ENCODE data around the gene LRWD1.
"Not testable (repeated sequence)": the region's sequence is repeated elsewhere in the genome, so short reads cannot be mapped to it uniquely, and the experiment has no call there.

LRWD1 gene

DNA sequence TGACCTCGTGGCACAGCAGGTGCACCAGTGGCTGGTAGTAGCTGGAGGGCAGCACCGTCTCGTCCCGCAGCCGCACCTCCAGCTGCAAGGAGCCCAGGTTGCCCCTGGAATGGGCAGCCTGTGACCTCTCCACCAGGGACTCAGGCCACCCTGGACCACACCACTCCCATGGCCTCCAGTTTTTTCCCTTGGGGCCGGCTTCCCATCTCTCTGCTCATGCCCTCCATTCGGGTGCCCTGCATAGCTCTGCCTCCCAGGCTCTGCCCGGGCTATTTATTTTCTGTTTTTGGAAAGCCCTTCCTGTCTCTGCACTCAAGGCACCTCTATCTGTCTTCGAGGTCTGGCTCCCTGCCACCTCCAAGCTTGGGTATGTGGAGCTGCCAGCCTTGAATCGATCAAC, 32.1 kb downstream of the LRWD1 start:
- DNase-seq (ENCODE audit: extremely low read depth, low read depth); H3K4me3 ChIP-seq (replicated peaks; ENCODE audit: low read depth, low read length): not testable (repeated sequence)

DNA sequence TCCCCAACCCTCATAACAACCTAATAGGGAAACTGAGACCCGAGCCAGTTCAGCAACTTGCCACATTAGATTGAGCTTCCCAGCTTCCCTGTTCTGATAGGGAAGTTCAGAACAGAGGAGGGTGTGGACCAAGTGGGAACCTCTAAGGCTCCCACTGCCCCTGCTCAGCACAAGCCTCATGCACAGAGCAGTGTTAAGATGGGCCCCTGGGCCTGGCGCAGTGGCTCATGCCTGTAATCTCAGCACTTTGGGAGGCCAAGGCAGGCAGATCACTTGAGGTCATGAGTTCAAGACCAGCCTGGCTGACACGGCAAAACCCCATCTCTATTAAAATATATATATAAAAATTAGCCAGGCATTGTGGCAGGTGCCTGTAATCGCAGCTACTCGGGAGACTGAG, 32.5 kb downstream of the LRWD1 start:
- DNase-seq (ENCODE audit: extremely low read depth, low read depth); H3K4me3 ChIP-seq (replicated peaks; ENCODE audit: low read depth, low read length): not testable (repeated sequence)

GRCh38 chr7:102498321-102498720, 33.5 kb downstream of the LRWD1 start:
- DNase-seq (ENCODE audit: extremely low read depth, low read depth); H3K4me3 ChIP-seq (replicated peaks; ENCODE audit: low read depth, low read length): not testable (repeated sequence)

GRCh38 chr7:102503141-102503540, 38.4 kb downstream of the LRWD1 start:
- not testable (repeated sequence) for DNase-seq (ENCODE audit: extremely low read depth, low read depth); H3K4me3 ChIP-seq (replicated peaks; ENCODE audit: low read depth, low read length)

GRCh38 chr7:102505298-102506185, 40.8 kb downstream of the LRWD1 start:
- not testable (repeated sequence) for DNase-seq (ENCODE audit: extremely low read depth, low read depth); H3K4me3 ChIP-seq (replicated peaks; ENCODE audit: low read depth, low read length)

GRCh38 chr7:102507410-102508088, 42.8 kb downstream of the LRWD1 start:
- not testable (repeated sequence) for DNase-seq (ENCODE audit: extremely low read depth, low read depth); H3K4me3 ChIP-seq (replicated peaks; ENCODE audit: low read depth, low read length)

DNA sequence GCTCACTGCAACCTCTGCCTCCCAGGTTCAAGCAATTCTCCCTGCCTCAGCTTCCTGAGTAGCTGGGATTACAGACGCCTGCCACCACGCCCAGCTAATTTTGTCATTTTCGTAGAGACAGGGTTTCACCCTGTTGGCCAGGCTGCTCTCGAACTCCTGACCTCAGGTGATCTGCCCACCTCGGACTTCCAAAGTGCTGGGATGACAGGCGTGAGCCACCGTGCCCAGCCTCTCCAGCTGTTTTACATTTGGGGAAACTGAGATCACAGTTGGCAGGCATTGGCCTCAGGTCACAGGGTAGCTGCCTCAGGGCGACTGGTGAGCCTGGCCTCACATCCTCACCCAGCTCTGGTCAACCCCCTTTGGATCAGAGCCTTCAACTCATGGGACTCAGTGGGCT, 45.8 kb downstream of the LRWD1 start:
- not testable (repeated sequence) for H3K4me3 ChIP-seq (replicated peaks; ENCODE audit: low read depth, low read length); DNase-seq (ENCODE audit: extremely low read depth, low read depth)

GRCh38 chr7:102511860-102512522, 47.2 kb downstream of the LRWD1 start:
- not testable (repeated sequence) for DNase-seq (ENCODE audit: extremely low read depth, low read depth); H3K4me3 ChIP-seq (replicated peaks; ENCODE audit: low read depth, low read length)

DNA sequence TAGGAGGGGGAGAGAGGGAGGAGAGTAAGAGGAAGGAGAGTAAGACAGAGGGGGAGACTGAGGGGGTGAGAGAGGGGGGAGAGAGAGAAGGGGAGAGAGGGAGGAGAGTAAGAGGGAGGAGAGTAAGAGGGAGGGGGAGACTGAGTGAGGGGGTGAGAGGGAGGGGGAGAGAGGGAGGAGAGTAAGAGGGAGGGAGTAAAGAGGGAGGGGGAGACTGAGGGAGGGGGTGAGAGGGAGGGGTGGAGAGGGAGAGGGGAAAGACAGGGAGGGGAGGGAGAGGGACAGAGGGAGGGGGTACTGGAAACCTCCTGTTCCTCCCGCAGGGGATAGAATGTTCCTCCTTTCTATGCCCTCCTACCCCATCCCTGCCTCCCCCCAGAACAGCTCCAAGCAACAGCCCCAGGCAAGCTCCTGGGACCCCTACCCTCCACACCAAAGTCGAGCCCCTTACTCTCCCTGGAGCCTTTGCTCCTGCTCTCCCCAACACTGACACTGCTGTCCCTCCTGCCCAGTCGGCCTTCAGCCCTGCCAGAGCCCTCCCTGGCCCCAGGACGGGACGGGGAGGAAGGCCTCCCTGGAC, 47.9 kb downstream of the LRWD1 start:
- DNase-seq (ENCODE audit: extremely low read depth, low read depth), result peak; percentile 69
- H3K4me3 ChIP-seq (replicated peaks; ENCODE audit: low read depth, low read length), result not testable (repeated sequence)

- not testable (repeated sequence) for DNase-seq (ENCODE audit: extremely low read depth, low read depth); H3K4me3 ChIP-seq (replicated peaks; ENCODE audit: low read depth, low read length)
These were observed 50.3 kb downstream of the LRWD1 start for GRCh38 chr7:102514881-102515721.

- not testable (repeated sequence) for H3K4me3 ChIP-seq (replicated peaks; ENCODE audit: low read depth, low read length); DNase-seq (ENCODE audit: extremely low read depth, low read depth)
These were observed 51.1 kb downstream of the LRWD1 start for GRCh38 chr7:102515889-102516288.

DNA sequence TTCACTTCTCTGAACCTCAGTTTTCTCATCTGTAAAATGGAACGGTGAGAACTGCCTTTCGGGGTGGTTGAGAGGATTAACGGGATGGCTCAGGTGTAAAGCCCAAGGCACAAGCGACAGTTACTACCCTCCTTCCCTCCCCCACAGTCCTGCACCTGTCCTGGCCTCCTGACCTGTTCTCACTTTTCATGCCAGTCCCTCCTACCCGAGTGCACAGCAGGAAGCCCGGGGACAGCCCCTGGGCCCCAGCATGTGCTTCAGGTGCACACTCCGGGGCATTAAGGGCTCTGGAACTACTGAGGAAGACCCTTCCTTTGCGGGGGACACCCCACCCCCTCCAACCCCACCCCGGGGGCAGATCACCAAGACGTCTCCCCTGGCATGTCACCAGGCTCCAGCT, 52.2 kb downstream of the LRWD1 start:
- not testable (repeated sequence) for H3K4me3 ChIP-seq (replicated peaks; ENCODE audit: low read depth, low read length); DNase-seq (ENCODE audit: extremely low read depth, low read depth)

DNA sequence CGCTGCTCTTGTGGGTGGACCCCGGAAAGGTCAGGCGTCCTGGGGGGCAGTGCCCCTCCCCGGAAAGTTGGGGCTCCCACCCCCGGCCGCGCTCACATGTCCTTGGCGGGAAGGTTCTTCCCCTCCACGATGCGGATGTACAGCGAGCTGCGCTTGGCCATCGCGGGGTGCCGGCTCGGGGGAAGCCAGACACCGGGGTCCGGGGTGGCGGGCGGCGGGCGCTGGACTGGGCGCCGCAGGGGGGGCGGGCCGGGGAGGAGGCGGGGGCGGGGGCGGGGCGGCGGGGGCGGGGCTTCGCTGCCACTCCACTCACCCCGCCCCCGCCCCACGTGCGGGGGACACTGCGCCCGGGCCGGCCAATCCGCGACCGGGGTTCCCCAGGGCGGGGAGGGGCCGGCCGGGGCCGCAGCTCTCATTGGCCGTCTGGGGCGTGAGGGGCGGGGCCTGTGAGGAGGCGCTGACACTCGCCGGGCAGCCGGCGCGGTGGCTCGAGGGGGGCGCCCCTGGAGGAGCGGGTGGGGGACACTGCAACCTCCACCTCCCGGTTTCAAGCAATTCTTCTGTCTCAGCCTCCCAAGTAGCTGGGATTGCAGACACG, 52.9 kb downstream of the LRWD1 start, which contains the start of gene RASA4B:
TSS of gene RASA4B (minus strand) at position 228 of the 598 bp plus-strand sequence. CDS start at position 161, 67 bp downstream.
- not testable (repeated sequence) for H3K4me3 ChIP-seq (replicated peaks; ENCODE audit: low read depth, low read length); DNase-seq (ENCODE audit: extremely low read depth, low read depth)

DNA sequence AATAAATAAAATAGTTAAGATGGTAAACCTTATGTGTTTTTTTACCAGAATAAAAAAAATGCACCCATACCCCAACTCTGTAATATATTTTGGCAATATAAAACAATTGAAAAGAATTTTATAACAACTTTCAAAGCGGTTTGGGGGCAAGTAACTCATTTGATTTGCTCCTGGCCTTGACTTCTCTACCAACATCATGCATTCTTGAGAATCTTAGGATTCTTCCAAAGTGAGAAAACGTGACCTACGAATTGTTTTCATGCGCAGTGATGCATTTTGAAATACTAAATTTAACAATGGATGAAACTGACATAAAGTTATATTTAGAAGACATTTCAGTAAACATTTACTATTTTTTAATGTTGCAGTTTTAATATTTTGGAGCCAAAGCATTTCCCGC, 56.0 kb downstream of the LRWD1 start:
- DNase-seq (ENCODE audit: extremely low read depth, low read depth), result not testable (repeated sequence)

More for the DNA sequence above, 56.0 kb downstream of the LRWD1 start:
- H3K4me3 ChIP-seq (replicated peaks; ENCODE audit: low read depth, low read length), result not testable (repeated sequence)

Measured in HFF-Myc (cell line).